Stimulated activated CD8-positive, alpha-beta memory T cell treated with anti-CD3 and anti-CD28 coated beads, Interleukin-2, amount 100 ng/mL, for 1 hour (primary cell): ENCODE measurements around the gene PHF13.
"Not testable (repeated sequence)": the region's sequence is repeated elsewhere in the genome, so short reads cannot be mapped to it uniquely, and the experiment has no call there.

Experiments used
- DNase-seq, 2 donors: peaks; one replicate each; pipeline ENCODE4 v3.0.0-alpha.2; 2020; ENCODE audit warnings: low read depth in 2 of 2

Gene PHF13

DNA sequence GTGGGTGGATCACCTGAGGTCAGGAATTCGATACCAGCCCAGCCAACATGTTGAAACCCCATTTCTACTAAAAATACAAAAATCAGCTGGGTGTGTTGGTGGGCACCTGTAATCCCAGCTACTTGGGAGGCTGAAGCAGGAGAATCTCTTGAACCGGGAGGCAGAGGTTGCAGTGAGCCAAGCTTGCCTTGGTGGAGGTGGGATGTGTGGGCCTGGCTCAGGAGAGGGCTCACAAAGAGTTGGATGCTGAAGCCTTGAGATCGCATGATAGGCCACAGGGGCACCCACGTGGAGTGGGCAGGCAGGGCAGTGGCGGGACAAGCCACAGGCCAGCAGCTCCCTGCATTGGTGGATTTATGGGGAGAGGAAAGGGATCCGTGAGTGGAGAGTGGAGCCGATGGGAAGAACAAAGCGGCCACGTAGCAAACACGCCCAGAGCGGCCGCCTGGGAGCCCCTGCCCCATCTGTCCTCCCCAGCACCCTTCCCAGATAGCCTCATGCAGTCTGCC lies 15.5 kb downstream of the PHF13 start:
- no peak for DNase-seq

DNA sequence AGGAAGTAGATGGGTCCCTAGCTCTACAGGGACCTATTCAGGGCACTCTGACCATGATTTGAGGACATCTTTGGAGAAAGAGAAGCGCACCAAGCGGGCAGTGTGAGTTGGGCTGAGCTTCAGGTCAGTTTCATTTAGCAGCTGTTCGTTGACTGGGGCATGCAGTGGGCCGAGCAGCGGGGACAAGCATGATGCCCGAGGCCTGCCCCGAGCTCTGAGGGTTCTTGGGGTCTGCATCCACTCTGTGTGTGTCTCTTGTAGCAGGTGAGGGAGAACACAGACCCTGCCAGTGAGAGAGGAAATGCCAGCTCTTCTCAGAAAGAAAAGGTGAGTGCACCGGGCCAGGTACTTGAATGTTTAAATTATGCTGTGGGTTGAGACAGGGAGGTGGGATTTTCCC lies 16.5 kb downstream of the PHF13 start:
- no peak for DNase-seq

DNA sequence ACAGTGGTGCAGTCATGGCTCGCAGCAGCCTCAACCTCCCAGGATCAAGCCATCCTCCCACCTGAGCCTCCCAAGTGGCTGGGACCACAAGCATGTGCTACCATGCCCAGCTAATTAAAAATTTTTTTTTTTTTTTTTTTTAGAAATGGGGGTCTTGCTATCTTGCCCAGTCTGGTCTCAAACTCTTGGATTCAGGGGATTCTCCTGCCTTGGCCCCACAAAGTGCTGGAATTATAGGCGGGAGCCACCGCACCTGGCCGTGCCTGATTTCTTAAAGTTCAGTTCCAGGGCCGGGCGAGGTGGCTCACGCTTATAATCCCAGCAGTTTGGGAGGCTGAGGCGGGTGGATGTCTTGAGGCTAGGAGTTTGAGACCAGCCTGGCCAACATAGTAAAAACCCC lies 17.5 kb downstream of the PHF13 start:
- DNase-seq, result no peak

DNA sequence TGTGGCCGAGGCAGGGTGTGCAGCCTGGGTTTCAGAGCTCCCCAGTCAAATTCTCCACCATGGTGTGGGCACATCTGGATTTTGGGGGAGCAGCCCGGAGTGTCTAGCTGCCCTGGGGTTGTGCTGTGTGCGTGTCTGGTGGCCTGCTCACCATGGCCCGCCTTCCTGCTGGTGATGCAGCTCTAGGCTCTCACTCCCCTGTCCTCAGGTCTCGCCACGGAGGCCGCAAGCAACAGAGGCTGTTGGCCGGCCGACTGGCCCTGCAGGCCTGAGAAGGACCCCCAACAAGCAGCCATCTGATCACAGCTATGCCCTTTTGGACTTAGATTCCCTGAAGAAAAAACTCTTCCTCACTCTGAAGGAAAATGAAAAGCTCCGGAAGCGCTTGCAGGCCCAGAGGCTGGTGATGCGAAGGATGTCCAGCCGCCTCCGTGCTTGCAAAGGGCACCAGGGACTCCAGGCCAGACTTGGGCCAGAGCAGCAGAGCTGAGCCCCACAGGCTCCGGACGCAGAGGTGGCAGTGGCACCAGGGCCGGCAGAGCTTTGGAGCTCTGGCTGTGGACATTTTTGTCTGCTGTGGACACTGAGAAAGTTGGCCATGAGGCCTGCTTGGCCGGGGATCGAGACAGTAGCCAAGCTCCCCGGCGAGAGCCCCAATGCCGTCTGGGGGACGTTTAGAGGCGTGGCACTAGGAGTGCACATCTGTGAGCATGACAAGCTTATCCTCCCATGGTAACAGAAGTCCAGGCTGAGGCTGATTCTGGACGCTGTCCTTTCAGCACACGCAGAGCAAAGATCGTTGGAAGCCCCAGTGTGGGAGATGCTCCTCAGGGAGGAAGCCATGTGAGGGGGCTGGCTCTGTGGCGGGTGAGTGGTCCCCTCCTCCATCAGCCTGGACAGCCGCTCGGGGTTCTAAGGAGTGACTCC lies 19.3 kb downstream of the PHF13 start:
- DNase-seq, result no peak

DNA sequence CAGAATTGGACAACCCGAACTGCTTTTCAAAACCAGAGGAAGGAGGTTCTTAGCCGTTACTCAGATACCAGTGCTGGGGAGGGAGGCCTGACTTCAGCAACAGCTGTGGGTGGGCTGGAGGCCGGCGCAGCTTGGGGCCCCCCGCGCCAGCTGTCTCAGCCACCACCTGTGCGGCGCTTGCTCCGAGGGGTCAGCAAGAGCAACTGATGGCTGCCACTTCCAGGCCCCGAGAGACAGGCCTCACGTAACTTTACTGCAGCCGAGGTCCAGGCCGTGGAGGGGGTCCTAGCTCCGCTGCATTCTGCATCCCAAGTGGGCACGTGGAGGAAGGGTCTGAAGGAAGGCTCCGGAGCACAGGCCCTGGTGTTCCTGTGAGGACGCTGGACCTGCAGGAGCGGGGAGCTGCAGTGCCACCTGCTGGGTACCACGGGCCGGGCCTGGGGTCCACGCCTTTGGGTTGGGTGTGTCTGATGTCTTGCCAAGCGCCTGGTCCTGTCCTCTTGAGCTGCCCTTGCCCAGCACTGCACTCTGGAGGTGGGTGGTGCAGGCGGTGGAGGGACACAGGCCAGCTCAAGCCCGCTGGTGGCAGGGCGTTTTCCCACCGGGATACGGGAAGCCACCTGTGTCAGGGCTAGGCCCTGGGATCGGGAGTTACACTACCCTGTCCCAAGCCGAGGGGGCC lies 21.0 kb downstream of the PHF13 start:
- no peak for DNase-seq

DNA sequence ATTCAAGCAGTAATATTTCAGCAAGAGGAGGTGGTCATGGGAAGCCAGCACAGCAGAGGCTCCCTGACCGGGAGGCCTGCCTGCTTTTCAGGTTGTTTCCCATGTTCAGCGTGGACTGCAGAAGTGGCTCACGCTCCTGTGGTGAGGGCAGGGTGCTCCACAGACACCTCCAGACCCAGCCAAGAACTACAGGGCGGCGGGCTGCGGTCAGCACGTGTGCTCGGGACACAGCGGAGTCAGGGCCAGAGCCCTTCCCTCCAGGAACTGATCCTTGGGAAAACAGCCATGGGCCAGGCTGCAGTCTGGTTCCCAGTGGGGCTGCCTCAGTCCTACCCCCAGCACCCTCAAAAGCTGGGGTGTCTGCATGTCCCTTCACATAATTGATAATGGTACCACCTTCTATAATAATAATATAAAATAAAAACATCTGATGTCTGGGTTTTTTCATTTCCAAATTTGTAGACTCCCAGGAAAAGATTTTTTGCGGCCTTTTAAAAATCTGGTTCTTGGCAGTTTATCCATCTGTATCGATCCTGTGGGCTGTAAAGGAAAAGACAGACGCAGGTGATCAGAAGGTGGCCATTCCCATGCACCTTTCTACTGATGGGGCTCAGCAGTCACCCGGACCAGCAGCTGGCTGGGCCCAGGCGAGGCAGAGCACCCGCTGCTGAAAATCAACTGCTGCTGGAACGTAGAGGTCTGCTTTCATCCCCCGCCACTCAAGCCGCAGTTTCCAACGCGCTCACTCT lies 21.8 kb downstream of the PHF13 start:
- no peak for DNase-seq

DNA sequence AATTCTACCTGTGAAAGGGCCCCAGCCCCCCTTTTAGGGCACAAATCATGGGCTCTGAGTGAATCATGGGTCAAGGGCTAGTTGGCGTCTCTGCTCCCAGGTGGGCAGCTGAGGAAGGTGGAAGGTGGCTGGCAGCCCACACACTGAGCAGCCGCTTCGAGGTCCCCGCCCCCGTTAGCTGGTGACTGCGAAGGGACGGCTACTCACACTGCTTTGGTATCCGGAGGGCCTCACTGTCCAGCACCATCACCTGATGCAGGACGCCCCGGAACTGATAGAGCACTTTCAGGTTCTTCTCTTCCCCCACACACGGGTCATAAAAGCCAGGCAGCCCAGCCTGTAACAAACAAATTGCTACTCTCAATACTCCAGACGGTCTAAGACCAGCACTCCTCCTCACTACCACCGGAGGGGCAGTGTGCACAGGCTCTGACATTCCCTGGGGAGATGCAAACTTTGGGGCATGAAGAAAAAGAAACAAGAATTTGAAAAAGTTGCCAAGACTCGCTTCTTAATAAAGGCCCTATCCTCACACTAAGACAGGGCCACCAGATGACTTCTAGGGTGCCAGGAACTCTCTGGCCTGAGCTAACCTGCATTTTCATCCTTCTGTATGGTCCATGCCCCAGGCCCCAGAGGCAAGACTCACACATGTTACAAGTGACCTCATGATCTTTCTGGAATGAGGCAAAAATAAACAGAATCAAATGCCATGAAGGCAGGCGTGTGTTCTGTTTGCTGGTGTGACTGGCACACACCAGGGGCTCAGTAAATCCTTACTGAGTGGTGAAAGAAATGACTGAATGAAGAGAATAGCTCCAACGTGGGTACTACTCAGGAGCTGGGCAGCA lies 22.6 kb downstream of the PHF13 start:
- DNase-seq, result no peak

DNA sequence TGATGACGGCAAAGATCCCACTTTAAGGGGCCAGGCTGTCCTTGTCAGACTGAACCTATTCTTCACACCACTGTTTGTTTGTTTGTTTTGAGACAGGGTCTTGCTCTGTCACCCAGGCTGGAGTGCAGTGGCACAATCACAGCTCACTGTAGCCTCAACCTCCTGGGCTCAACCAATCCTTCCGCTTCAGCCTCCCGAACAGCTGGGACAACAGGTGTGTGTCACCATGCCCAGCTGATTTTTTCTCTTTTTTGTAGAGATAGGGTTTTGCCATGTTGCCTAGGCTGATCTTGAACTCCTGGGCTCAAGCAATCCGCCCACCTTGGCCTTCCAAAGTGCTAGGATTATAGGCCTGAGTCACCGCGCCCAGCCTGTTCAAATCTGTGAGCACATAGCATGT lies 23.2 kb downstream of the PHF13 start:
- not testable (repeated sequence) for DNase-seq

DNA sequence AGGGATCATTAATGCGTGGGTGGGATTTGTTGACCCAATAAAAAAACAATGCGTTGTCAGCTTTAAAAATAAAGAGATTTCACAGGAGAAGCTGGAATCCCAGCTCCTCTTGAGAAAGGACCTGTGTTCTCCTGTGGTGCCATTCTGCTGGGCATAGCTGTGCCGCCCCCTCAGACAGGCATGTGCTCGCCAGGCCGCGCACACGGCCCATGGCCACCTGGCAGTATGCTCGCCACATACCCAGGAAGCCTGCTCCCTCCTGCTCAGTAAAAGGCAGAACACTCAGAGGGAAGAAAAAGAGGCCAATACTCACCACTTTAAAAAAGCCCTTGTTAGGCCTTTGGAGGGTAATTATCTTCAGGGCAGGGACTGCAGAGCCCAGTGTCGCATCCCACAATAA lies 24.2 kb downstream of the PHF13 start:
- DNase-seq, result no peak

DNA sequence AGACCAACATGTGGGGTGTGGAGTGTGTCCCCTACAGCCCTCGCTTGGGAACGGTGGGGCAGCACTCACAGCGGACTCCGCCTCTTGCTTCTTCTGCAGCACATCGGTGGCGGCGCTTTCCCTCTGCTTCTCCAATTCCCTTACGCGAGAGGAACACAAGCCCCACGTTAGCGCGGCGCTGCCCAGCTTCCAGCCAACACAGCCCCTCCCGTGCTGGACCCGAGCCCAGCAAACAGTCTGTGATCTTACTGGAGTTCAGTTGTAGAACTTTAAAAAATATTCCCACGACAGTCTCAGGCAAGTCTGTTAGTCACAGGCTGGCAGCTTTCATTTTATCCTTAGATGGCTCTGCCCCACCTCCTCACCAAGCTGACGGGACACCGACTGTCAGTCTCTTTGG lies 24.7 kb downstream of the PHF13 start:
- no peak for DNase-seq

DNA sequence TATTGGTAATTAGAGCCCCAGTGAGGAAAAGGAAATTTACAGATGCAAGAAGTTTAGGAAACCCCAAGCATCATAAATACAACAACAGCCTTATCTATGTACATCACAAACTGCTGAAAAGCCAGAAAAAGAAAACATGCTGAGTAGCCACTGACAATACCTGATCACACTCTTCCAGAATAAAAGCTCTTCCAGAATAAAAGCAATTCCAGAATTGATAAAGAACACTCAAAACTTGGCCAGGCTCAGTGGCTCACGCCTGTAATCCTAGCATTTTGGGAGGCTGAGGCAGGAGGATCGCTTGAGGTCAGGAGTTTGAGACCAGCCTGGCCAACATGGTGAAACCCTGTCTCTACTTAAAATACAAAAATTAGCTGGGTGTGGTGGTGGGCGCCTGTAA lies 27.3 kb downstream of the PHF13 start:
- DNase-seq, result not testable (repeated sequence)

DNA sequence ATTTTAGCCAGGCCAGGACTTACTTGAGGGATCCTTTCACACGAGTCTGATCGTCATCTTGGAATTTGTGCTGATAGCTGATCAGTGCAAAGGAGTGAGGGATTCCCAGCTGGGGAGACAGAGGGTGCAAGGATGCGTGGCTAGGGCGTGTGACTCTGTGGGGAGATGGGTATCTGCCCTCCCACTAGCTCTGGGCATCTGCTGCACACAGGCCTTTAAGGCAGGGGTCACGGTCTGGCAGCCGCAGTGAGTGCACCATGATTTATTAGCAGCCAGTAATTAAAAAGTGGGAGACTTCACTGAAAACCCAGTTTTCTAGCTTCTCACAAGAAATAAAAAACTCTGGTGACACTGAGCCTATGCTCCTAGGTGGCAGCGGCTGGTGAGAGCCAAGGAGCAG lies 31.5 kb downstream of the PHF13 start:
- no peak for DNase-seq

DNA sequence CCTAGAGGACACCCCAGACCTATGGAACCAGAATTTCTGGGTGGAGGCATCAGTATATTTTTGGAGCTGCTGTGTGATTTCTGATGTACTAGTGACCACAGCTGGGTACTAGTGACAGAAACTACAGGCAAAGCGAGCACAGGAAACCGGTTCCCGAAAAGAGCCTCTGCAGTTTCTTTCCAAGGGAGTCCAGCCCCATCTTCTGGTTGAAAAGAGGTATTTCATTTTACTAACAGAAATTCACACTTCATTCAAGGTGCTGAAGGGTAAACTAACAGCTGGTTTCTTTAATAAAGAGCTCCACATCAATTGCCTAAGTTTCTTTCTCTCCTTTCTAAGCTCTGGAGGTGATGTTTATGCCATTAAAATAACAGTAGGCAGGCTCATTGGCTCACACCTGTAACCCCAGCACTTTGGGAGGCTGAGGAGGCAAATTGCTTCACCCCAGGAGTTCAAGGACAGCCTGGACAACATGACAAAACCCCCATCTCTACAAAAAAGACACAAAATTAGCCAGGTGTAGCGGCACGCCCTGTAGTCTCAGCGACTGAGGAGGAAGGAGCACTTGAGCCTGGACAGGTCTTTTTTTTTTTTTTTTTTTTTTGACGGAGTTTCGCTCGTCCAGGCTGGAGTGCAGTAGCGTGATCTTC lies 33.1 kb downstream of the PHF13 start:
- DNase-seq, result no peak

DNA sequence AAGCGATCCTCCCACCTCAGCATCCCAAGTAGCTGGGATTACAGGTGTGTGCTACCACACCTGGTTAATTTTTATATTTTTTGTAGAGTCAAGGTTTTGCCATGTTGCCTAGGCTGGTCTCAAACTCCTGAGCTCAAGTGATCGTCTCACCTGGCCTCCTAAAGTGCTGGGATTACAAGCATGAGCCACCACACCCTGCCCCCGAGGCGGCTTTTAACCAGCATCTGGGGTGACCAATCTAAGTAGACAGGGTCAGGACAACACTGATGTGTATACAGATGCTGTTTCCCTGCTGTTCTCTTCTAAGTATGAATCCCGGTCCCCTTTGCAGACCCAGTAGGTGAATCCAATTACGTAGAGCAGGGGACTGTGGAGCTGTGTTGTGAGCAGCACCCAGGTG lies 35.0 kb downstream of the PHF13 start:
- DNase-seq, result no peak

DNA sequence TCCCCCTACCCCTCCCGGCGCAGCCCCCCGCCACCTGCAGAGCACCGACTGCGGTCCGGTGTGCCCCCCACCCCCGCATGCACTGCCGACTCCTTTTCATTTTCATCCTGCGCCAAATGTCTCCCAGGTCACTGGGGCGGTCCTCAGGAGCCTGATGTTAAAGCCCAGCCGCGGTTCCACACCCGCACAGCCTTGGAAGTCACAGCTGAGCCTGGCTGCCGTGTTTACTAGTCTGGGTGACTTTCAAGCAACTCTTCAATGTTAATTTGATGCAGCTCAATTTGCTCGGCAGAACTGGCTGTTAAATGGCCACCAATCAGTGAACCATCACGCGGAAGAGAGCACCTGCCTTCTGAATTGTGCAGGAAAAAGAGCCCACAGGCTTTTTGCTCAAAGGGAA lies 38.4 kb downstream of the PHF13 start:
- DNase-seq, result no peak

DNA sequence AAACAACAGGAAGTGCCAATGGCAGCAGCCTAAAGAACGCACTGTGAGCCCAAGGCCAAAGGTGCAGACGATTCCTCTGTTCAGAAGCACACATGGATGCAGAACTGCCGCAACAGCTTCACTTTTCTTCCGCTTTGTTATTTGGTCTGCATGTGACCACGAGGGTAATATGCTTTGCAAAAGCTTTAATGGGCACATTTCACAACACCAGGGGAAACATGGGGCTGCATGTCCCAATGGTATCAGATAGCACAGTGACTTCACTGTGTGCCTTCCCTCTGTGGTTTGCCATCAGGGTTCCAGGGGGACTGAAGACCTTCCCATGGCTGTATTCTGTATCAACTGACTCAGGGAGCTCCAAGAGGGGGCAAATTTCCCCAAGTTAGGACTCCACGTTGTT lies 39.5 kb downstream of the PHF13 start:
- DNase-seq, result no peak

DNA sequence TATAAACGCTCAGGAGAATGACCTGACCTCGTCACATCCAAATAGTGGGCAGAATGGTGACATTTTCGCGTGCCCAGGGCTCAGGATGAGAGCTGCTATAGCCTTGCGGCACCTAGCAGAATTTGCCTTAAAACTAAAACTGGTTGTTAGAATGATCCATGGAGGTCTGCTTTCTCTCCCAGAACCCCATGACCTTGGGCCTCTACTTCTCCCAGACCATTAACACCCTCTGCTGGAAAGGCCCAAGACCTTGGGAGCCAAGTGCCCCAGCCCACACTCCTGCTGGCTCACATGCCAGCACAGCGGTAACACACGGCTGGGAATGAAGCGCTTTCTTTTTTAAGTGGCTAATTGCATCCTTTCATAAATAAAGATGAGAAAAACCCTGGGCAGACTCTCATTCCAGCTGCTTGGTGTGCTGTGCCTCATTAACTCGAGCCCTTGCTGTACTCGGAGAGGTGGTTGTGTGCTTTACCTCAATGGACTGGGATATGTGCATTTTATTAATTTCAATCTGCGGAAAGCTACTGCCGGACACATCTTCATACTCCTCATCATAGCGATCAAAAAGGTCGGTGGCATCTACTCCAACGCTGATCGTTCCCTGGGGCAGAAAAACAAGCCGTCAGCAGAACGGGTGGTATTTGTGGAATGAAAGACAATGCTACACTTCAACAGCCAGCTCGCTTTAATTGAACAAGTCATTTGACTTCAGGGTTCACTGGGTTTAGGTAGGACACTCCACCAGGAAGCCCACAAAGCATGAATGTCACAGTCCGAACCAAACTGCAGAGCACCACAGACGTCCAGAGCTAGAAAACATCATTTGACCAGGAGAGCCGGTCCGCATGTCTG lies 40.1 kb downstream of the PHF13 start:
- DNase-seq, result no peak

DNA sequence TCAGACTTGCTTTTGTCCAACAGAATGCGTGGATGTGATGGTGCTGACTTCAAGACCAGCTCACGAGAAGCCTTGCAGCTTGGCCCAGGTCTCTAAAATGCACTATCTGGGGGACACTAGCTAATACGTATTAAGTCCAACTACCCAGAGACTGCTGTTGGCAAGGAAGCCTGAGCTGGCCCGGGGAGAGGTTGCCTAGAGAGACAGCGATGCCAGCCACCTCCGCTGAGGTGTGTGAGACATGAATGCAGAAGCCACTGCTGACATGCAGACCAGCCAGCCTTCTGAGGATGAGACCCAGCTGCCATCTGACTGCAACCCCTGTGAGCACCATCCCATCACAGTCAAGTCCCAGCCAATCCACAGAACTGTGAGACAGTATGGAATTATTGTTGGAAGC lies 43.6 kb downstream of the PHF13 start:
- DNase-seq, result no peak

DNA sequence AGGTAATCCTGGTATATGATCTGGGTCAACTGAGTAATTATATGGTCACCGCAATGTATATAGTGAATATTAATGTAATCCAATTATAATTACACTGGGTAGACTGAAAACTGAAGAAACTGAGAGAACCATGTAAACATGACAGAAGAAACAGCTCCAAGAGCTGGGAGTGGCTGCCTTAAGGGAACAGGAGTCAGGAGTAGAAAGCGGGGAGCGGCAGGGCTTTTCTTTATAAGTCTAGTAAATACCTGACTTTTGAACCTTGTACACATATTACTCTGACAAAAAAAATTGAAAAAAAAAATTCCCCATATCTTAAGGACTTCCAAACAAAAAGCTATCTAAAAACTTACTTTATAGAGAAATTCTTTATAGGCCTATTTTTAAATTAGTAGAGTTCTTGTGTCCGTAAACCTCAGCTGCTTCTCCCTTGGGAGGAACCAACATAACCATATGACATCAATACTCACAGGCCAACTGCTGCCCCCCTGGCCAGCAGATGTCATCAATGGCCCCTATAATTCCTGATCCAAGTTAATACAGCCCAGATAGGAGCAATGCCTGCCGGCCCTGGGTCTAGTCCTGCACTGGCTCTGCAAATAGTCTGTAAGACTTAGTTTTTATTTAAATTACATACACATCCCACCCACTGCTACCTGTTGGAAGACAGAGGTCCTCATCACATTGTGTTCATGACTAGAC lies 45.0 kb downstream of the PHF13 start:
- DNase-seq, result no peak
